Endothelial cell of umbilical vein (primary cell): Measurements from ENCODE around the gene MAT1A. TPM values are rescaled to one million over a fixed set of nuclear protein-coding genes. Genes with fewer than 3 reads are reported as not detected.

Experiments used
- BruUV-seq: library from RNA; stranded (reverse); fragments of 400-500 nt; replicated peaks from 2 replicates; lab custom pipeline; 2021; lab: Mats Ljungman, UMichigan
- CTCF ChIA-PET: fragments of 300-600, 350-600 bp; sonication (Branson Sonifier 250); formaldehyde crosslinking; loops from one replicate; lab custom pipeline; 2021; ENCODE audit warnings: antibody characterized with exemption, inconsistent platforms; lab: Charles Lee
- POLR2A ChIA-PET: fragments of 300-600, 350-600 bp; sonication (Branson Sonifier 250); formaldehyde crosslinking; loops from one replicate; lab custom pipeline; 2021; ENCODE audit warnings: antibody characterized with exemption, inconsistent platforms; lab: Charles Lee
- DNase-seq: peaks from one replicate; pipeline ENCODE4 v3.0.0-alpha.2; 2011; ENCODE audit warnings: low read depth, low spot score
- FAIRE-seq: peaks from 2 replicates; lab custom pipeline; 2011; peaks lifted over from hg19 to GRCh38; lab: Jason Lieb, UNC
- H2AFZ ChIP-seq: 2 replicates; pipeline ENCODE4 v1.6.0; 2012; ENCODE audit warnings: low read depth, low read length, control low read depth, inconsistent platforms
- H3K27ac ChIP-seq: 2 replicates; pipeline ENCODE4 v1.5.1; 2011; ENCODE audit warnings: low read depth, mild to moderate bottlenecking, control low read depth, low read length, moderate library complexity; ENCODE audit not compliant: insufficient read depth
- H3K27me3 ChIP-seq, 2 experiments: 2 replicates each; pipeline versions ENCODE4 v1.6.0 to v1.6.1; 2011; ENCODE audit warnings: low read length in 2 of 2, mixed read lengths in 1 of 2; ENCODE audit not compliant: control insufficient read depth in 2 of 2, insufficient read depth in 2 of 2
- H3K36me3 ChIP-seq, 2 experiments: 2 replicates in 1 of 2; 3 replicates in 1 of 2; pipeline ENCODE4 v1.5.1; 2011; ENCODE audit warnings: low read length in 2 of 2, mild to moderate bottlenecking in 1 of 2, moderate library complexity in 1 of 2; ENCODE audit not compliant: control insufficient read depth in 2 of 2, insufficient read depth in 2 of 2; ENCODE audit errors: extremely low read depth in 1 of 2
- H3K4me1 ChIP-seq: 3 replicates; pipeline ENCODE4 v1.5.1; 2011; ENCODE audit warnings: mild to moderate bottlenecking, low read length; ENCODE audit not compliant: control insufficient read depth, insufficient read depth; ENCODE audit errors: extremely low read depth
- H3K4me2 ChIP-seq: 2 replicates; pipeline ENCODE4 v1.6.1; 2011; ENCODE audit warnings: low read length, control low read depth, mixed read lengths; ENCODE audit not compliant: insufficient read depth
- H3K4me3 ChIP-seq, 3 experiments: fragments of 200-600 bp in 1 of 3; sonication (generic), shearing (Covaris generic) in 1 of 3; replicated peaks in 1 of 3; 2 replicates each; pipeline ENCODE4 v1.5.1; 2011 to 2016; ENCODE audit warnings: control low read depth in 3 of 3, low read length in 3 of 3, mild to moderate bottlenecking in 2 of 3, inconsistent platforms in 1 of 3, low read depth in 1 of 3, moderate library complexity in 1 of 3; ENCODE audit not compliant: insufficient read depth in 1 of 3
- H3K79me2 ChIP-seq: 2 replicates; pipeline ENCODE4 v1.6.0; 2012; ENCODE audit warnings: low read length, inconsistent platforms; ENCODE audit not compliant: control insufficient read depth, insufficient read depth
- H3K9ac ChIP-seq: replicated peaks from 2 replicates; pipeline ENCODE3; 2011; ENCODE audit warnings: low read length, control low read depth; ENCODE audit not compliant: insufficient read depth; ENCODE audit errors: extremely low read depth
- H3K9me1 ChIP-seq: replicated peaks from 3 replicates; pipeline ENCODE4 v1.6.0; 2011; ENCODE audit warnings: mild to moderate bottlenecking, low read length; ENCODE audit not compliant: control insufficient read depth, insufficient read depth; ENCODE audit errors: extremely low read depth
- H3K9me3 ChIP-seq: replicated peaks from 2 replicates; pipeline ENCODE4 v1.5.1; 2012; ENCODE audit warnings: low read length, inconsistent platforms; ENCODE audit not compliant: control insufficient read depth, insufficient read depth
- H4K20me1 ChIP-seq: replicated peaks from 2 replicates; pipeline ENCODE3; 2011; ENCODE audit warnings: mild to moderate bottlenecking, low read length; ENCODE audit not compliant: control insufficient read depth, insufficient read depth; ENCODE audit errors: extremely low read depth
- CTCF ChIP-seq, 2 donors: IDR thresholded peaks; 1 replicate in 1 of 2; 2 replicates in 1 of 2; pipeline ENCODE4 v1.5.1; 2011; ENCODE audit warnings: low read length in 2 of 2, mild to moderate bottlenecking in 2 of 2, moderate library complexity in 2 of 2, control low read depth in 1 of 2, inconsistent platforms in 1 of 2, low read depth in 1 of 2; ENCODE audit not compliant: insufficient read depth in 1 of 2; ENCODE audit errors: extremely low read depth in 1 of 2
- EZH2 ChIP-seq: IDR thresholded peaks from 2 replicates; pipeline ENCODE4 v1.6.1; 2012; ENCODE audit warnings: borderline replicate concordance, low read depth, mild to moderate bottlenecking, moderate library complexity, low read length, inconsistent platforms; ENCODE audit not compliant: severe bottlenecking
- FOS ChIP-seq: IDR thresholded peaks from 2 replicates; pipeline ENCODE4 v1.6.1; 2011; ENCODE audit warnings: mild to moderate bottlenecking, low read length, moderate library complexity, borderline replicate concordance; ENCODE audit not compliant: insufficient read depth
- GATA2 ChIP-seq: IDR thresholded peaks from 2 replicates; pipeline ENCODE4 v1.7.0; 2011; ENCODE audit warnings: low read depth, mild to moderate bottlenecking, moderate library complexity, mixed read lengths, low read length; ENCODE audit not compliant: insufficient read length, insufficient read depth
- JUN ChIP-seq: IDR thresholded peaks from 2 replicates; pipeline ENCODE4 v1.6.1; 2011; ENCODE audit warnings: borderline replicate concordance, low read depth; ENCODE audit not compliant: insufficient read length, insufficient read depth
- MAX ChIP-seq: IDR thresholded peaks from 2 replicates; pipeline ENCODE4 v1.6.1; 2011; ENCODE audit not compliant: insufficient read depth, insufficient read length
- MYC ChIP-seq: IDR thresholded peaks from one replicate; pipeline ENCODE4 v1.6.1; 2011; ENCODE audit warnings: mild to moderate bottlenecking, low read depth, low read length
- POLR2A ChIP-seq: IDR thresholded peaks from 2 replicates; pipeline ENCODE4 v1.6.1; 2012; ENCODE audit warnings: low read depth, mild to moderate bottlenecking, control low read depth, low read length
- POLR2AphosphoS5 ChIP-seq: IDR thresholded peaks from 2 replicates; pipeline ENCODE4 v1.6.1; 2012; ENCODE audit warnings: low read depth, mild to moderate bottlenecking, control low read depth, low read length, moderate library complexity; ENCODE audit not compliant: insufficient read depth
- dilution Hi-C: fragments of 300-500 bp; cut with MboI; formaldehyde crosslinking; loops from one replicate; pipeline ENCODE4 v1.15.0; 2019; ENCODE audit warnings: low sequenced_read_pairs; ENCODE audit not compliant: extremely low pct_ligation_motif_present
- intact Hi-C: fragments of 100-400 bp; cut with micrococcal nuclease; formaldehyde crosslinking; loops from one replicate; pipeline ENCODE4 v1.10.0; 2022
- polyA plus RNA-seq, 4 experiments: library from polyadenylated mRNA; depleted of rRNA in 3 of 4; stranded (reverse) in 3 of 4; unstranded in 1 of 4; fragments of >200 nt; gene quantifications; 2 replicates each; pipeline versions ENCODE4 v1.2.1 to v1.2.3, GENCODE V29; 2011 to 2012; ENCODE audit warnings: missing spikeins in 1 of 4
- total RNA-seq: library from RNA; stranded (reverse); gene quantifications from 2 replicates; pipeline ENCODE4 v1.2.3, GENCODE V29; 2021

MAT1A gene
- total and polyA plus RNA-seq, 2 donors (not counting 3 experiments of a cell fraction or from before 2014, with no cell fraction given), result not detected

DNA sequence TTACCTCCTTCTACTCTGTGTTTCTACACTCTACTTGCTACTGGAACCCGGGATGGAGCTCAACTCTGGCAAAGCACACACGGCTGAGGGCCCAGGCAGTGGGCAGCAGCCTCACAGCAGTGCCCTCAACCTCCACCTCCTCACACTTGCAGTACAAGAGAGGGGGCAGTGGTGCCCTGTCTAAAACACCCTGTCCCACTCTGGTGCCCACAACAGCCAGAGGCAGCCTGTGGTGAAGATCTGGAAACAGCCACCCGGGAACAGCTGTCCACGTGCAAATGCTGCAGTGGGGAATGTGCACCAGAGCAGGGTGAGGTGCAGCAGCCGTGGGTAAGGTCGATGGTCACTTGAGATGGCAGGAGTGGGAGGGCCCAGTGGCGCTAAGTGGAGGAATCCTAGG is 13.7 kb downstream of the MAT1A start:
- DNase-seq, result no peak
- no peak overlapping the region for H3K4me2 ChIP-seq
- FAIRE-seq, result no peak

More for the DNA sequence above, 13.7 kb downstream of the MAT1A start:
- POLR2A ChIA-PET, result no interaction called here
- no peaks in the 10 kb centered on the region for H4K20me1 ChIP-seq
- no peak overlapping the region for H3K4me3 ChIP-seq
- CTCF ChIA-PET, result no interaction called here
- no peaks in the 10 kb centered on the region for H3K9me1 ChIP-seq
- TF ChIP-seq JUN (no peak), EZH2 (no peak), MAX (no peak), POLR2AphosphoS5 (no peak), CTCF (IDR thresholded peaks at IDR 0.05; ENCODE audit: extremely low read depth in 1 of 2, insufficient read depth in 1 of 2, low read depth in 1 of 2, low read length in 2 of 2) (no peak), GATA2 (no peak), POLR2A (no peak), FOS (no peak), MYC (no peak)
- no peaks in the 10 kb centered on the region for H3K27me3 ChIP-seq
- H3K27ac ChIP-seq, result no peak overlapping the region
- intact Hi-C loops (no loop called here), dilution Hi-C loops (no loop called here)
- H3K79me2 ChIP-seq, result no peaks in the 10 kb centered on the region
- H3K4me1 ChIP-seq, result no peaks in the 10 kb centered on the region
- H3K9me3 ChIP-seq, result no peaks in the 10 kb centered on the region
- BruUV-seq, result no TSS peak
- H3K9ac ChIP-seq, result no peak overlapping the region
- no peaks in the 10 kb centered on the region for H3K36me3 ChIP-seq
- no peak overlapping the region for H2AFZ ChIP-seq
